Stimulated activated CD8-positive, alpha-beta memory T cell treated with anti-CD3 and anti-CD28 coated beads, Interleukin-7, amount 100 ng/mL, for 48 hours (primary cell): Measurements from ENCODE around the gene MT2A.
"Not testable (repeated sequence)": the region's sequence is repeated elsewhere in the genome, so short reads cannot be mapped to it uniquely, and the experiment has no call there.

Experiments used
- DNase-seq, 2 donors: peaks; one replicate each; pipeline ENCODE4 v3.0.0-alpha.2; 2020; ENCODE audit warnings: low read depth in 1 of 2; ENCODE audit errors: extremely low read depth in 1 of 2

Gene MT2A

DNA sequence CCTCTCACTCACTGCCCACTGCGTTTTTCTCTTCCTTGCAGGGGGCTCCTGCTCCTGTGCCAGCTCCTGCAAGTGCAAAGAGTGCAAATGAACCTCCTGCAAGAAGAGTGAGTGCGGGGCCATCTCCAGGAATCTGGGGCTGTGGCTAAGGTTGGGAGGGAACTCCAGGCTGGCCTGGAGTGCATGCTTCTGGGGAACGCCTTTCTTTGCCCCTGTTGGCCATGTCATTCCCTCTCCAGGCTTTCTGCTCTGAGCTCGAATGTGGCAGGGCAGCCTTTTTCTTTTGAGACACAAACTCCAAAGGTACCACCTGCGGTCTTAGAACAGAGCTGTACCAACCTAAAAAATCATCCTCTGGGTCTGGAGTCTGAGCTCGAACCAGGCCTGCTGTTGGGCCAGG, 9.8 kb downstream of the MT2A start:
- no peak for DNase-seq

DNA sequence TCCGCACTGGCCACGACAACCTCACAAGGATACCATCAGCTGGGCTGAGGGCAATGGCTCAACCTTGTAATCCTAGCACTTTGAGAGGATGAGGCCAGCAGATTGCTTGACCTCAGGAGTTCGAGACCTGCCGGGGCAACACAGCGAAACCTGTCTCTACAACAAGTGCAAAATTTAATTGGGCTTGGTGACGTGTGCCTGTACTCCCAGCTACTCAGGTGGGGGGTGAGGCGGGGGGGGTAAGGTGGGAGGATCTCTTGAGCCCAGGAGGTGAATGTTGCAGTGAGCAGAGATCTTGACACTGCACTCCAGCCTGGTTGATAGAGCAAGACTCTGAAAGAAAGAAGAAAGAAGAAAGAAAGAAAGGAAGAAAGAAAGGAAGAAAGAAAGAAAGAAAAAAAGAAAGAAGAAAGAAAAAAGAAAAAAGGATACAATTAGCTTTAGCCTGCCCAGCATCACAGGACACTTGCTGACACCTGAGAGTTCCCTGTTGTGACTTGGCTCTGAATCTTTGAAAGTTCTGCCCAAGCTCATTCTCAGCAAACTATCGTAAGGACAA, 12.0 kb downstream of the MT2A start:
- no peak for DNase-seq

DNA sequence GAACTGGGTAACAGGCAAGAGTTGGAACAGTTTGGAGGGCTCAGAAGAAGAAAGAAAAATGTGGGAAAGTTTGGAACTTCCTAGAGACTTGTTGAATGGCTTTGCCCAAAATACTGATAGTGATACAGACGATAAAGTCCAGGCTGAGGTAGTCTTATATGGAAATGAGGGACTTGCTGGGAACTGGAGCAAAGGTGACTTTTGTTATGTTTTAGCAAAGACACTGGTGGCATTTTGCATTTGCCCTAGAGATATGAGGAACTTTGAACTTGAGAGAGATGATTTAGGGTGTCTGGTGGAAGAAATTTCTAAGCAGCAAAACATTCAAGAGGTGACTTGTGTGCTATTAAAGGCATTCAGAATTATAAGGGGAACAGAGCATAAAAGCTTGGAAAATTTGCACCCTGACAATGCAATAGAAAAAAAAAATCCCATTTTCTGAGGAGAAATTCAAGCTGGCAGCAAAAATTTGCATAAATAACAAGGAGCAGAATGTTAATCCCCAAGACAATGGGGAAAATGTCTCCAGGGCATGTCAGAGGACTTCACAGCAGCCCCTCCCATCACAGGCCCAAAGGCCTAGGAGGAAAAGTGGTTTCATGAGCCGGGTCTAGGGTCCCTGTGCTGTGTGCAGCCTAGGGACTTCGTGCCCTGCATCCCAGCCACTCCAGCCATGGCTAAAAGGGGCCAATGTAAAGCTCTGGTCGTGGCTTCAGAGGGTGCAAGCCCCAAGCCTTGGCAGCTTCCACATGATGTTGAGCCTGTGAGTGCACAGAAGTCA, 13.5 kb downstream of the MT2A start:
- DNase-seq = not testable (repeated sequence)

DNA sequence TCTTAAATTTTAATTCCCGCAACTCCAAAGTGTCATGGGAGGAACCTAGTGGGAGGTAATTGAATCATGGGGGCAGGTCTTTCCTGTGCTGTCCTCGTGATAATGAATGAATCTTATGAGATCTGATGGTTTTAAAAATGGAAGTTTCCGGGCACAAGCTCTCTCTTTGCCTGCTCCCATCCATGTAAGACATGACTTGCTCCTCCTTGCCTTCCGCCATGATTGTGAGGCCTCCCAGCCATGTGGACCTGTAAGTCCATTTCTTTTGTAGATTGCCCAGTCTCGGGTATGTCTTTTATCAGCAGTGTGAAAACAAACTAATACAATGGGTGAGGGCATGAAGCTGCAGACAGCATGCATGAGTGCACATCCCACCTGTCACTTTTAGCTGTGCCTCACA, 14.8 kb downstream of the MT2A start:
- not testable (repeated sequence) for DNase-seq

DNA sequence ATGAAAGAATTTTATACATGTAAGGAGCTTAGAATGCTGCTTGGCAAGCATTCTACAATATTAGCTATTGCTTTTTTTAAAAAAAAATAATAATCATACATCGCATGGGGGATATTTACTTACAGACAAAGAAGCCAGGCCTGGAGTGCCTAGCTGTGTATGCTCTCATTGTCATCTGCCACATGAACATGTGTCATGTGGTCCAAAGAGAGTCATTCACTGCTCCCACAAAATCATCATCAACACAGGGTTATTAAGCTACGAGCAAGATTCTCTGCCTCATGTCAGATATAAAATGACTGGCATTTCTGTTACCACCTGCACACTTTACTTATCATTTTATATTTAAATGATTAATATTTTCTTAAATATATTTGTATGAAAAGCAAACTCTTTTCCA, 15.3 kb downstream of the MT2A start:
- no peak for DNase-seq

DNA sequence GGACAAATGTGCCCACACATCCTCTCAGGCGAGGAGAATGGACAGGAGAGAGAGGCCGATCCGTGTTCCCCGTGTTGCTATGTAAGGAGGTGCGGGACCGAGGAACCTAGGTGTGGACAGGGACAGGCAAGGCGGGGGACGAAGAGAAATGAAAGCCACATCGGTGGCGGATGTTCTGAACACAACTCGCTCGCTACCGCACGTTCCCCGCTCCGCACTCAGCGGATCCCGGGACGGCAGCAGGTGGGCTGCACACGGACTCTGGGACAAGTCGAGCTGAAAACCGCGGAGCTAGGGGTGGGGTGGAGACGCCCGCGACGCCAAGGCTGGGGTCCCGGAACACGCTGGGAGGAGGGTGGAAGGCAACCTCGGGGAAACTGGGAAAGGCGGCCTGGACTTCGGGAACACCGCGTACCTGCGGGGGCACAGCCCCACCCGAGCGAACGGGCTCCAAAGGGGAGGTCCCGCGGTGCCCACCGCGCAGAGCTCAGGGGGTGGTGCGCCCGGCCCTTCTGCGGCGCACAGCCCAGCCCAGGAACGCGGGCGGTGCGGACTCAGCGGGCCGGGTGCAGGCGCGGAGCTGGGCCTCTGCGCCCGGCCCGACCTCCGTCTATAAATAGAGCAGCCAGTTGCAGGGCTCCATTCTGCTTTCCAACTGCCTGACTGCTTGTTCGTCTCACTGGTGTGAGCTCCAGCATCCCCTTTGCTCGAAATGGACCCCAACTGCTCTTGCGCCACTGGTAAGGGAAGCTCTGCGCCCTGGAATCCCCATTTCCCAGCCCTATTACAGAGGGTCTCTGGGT, 17.0 kb downstream of the MT2A start, which contains the start of gene MT1E:
TSS of gene MT1E (plus strand) at position 642 of the 803 bp plus-strand sequence. CDS start at position 713, 71 bp downstream.
- DNase-seq = peak; percentile 52 to 60

DNA sequence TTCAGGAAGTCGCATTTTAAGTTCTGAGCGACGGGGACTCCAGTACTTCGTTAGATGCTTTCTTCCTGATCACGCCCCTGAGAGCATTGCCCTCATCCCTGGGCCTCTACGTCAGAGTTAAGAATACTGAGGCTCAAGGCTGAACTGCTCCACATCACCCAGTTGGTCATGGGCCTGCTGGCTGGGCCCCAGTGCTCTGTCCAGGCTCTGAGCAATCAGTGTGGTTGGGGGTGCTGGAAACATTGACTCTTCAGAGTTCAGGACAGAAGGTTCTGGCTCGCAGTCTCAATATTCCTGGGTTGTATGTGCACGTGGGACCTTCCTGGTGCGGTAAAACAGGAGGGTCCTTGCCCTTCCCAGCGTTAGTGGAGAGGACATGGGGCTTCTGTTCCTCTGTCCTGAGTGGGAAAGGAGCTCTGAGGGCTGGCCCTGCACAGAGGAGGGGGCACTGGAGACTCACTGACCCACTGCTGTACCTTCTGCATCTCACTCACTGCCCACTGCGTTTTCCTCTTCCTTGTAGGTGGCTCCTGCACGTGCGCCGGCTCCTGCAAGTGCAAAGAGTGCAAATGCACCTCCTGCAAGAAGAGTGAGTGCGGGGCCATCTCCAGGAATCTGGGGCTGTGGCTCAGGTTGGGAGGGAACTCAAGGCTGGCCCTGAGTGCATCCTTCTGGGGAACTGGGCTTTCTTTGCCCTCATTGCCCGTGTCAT, 17.7 kb downstream of the MT2A start:
- DNase-seq = no peak

DNA sequence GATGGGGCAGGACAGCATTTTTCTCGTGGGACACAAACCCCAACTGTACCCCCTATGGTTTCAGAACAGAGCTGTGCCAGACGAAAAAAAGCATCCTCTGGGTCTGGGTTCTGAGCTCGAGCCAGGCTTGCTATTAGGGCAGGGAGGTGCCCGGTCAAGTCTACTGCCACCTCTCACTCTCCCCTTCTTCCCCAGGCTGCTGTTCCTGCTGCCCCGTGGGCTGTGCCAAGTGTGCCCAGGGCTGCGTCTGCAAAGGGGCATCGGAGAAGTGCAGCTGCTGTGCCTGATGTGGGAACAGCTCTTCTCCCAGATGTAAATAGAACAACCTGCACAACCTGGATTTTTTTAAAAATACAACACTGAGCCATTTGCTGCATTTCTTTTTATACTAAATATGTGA, 18.3 kb downstream of the MT2A start:
- DNase-seq = no peak

DNA sequence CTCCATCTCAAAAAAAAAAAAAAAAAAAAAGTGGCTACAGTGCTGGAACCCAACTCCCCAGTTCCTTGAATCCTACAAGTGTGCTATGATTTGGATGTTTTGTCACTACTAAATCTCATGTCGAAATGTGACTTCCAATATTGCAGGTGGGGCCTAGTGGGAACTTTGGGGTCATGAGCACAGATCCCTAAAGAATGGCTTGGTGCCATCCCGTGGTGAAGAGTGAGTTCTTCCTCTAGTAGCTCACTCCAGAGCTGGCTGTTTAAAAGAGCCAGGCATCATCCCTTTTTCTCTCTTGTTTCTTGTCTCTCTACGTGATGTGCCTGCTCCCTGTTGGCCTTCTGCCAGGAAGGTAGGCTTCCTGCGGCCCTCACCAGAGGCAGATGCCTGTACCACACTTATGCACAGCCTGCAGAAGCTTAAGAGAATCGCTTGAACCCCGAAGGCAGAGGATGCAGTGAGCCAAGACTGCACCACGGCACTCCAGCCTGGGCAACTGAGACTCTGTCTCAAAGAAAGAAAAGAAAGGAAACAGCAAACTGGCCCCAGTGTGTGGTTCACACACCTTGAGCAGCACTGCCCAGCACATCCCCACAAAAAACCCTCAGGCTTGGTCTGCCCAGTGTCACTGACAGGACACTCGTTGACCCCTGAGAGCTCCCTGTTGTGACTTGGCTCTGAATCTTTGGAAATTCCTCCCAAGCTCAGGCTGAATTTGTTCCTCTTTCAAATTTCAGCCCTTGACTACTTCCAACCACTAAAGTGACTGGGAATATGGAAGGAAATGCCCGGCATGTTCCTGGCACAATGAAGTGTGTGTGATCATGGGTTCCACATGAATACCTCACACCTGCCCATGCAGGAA, 20.3 kb downstream of the MT2A start:
- no peak for DNase-seq

DNA sequence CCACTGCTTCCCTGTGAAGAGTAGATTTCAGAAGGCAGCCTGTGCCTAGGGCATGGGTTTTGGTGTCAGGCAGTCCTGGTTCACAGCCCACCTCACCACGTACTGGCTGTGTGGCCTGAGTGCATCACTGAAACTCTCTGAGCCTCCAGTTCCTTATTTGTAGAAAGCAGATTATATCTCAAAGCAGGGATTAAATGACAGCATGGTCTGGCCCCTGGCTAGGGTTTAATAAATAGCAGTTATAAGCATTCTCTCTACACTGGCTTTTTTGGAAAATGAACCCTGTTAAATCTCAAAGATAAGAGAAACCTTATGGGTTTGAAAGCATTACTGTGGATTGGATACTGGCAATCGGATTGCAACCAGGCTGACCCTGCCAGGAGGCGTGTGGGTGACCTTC, 21.1 kb downstream of the MT2A start:
- no peak for DNase-seq

DNA sequence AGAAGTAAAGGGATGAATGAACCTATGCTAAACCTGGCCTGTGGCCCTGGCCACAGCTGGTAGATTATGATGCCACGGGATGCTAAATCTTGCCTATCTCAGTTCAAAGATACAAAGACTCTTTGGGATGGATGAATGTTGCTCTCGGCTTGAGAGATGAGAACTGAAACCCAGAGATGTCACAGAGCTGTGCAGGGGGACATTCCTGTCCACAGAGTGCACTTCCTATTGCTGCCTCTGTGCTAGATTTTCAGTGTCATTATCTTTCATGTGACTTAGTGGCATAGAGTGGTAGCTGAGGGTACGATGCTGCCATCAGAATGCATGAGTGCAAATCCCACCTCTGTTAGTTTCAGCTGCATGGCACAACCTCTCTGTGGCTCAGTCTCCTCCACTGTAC, 21.8 kb downstream of the MT2A start:
- DNase-seq = no peak

DNA sequence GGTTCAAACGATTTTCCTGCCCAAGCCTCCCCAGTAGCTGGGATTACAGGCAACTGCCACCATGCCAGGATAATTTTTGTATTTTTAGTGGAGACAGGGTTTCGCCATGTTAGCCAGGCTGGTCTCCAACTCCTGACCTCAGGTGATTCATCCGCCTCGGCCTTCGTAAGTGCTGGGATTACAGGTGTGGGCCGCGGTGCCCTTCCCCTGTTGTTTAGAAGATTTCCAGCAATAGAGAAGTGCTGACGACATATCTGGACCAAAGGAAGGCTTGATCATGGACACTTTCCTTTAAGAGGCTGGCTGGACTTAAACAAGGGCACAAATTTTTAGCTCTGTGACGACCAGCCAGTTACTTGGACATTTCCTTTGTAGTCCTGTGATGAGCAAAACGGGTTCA, 22.8 kb downstream of the MT2A start:
- DNase-seq = no peak

DNA sequence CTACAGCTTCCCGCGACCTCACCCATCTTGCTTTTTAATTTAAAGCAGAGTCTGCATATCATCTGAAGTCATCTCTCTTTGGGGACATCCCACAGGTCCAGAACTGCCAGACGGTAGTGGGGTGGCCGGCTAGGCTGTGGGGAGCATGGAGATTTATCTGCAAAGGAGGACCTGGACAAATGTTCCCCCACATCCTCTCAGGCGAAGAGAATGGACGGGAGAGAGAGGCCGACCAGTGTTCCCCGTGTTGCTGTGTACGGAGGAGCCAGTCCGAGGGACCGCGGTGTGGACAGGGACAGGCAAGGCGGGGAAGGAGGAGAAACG, 23.4 kb downstream of the MT2A start:
- DNase-seq = no peak

DNA sequence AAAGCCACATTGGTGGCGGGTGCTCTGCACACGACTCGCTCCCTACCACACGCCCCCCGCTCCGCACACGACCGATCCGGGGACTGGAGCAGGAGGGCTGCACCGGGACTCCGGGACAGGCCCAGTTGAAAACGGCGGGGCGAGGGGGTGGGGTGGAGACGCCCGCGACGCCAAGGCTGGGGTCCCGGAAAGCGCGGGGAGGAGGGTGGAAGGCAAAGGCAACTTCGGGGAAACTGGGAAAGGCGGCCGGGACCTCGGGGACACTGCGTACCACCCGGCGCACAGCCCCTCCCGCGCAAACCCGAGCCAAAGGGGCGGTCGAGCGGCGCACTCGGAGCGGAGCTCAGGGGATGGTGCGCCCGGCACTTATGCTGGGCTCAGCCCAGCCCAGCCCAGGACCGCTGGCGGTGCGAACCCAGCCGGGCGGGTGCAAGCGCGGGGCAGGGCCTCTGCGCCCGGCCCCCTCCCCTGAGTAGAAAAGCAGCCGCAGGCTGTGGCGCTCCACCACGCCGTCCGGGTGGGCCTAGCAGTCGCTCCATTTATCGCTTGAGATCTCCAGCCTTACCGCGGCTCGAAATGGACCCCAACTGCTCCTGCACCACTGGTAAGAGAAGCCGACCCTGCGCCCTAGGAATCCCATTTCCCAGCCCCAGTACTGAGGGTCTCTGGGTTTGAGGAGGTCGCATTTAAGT, 23.9 kb downstream of the MT2A start, which contains the start of gene MT1M:
TSS of gene MT1M (plus strand) at position 504 of the 692 bp plus-strand sequence. CDS start at position 577, 73 bp downstream.
- DNase-seq = no peak

DNA sequence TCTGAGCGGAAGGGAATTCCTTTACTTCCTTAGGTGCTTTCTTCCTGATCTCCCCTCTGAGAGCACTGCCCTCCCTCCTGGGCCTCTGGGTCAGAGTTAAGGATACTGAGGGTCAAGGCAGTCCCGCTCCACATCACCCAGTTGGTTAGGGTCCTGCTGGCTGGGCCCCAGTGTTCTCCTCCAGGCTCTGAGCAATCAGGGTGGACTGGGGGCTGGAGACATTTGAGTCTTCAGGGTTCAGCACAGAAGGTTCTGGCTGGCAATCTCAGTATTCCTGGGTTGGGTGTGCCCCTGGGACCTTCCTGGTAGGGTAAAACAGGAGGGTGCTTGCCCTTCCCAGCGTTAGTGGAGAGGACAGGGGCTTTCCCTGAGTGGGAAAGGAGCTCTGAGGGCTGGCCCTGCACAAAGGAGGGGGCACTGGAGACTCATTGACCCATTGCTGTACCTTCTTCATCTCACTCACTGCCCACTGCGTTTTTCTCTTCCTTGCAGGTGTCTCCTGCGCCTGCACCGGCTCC, 24.5 kb downstream of the MT2A start:
- DNase-seq = no peak

DNA sequence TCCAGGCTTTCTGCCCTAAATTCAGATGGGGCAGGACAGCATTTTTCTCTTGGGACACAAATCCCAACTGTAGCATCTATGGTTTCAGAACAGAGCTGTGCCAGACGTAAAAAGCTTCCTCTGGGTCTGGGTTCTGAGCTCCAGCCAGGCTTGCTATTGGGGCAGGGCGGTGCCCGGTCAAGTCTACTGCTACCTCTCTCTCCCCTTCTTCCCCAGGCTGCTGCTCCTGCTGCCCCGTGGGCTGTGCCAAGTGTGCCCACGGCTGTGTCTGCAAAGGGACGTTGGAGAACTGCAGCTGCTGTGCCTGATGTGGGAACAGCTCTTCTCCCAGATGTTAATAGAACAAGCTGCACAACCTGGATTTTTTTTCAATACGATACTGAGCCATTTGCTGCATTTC, 25.2 kb downstream of the MT2A start:
- DNase-seq = no peak

DNA sequence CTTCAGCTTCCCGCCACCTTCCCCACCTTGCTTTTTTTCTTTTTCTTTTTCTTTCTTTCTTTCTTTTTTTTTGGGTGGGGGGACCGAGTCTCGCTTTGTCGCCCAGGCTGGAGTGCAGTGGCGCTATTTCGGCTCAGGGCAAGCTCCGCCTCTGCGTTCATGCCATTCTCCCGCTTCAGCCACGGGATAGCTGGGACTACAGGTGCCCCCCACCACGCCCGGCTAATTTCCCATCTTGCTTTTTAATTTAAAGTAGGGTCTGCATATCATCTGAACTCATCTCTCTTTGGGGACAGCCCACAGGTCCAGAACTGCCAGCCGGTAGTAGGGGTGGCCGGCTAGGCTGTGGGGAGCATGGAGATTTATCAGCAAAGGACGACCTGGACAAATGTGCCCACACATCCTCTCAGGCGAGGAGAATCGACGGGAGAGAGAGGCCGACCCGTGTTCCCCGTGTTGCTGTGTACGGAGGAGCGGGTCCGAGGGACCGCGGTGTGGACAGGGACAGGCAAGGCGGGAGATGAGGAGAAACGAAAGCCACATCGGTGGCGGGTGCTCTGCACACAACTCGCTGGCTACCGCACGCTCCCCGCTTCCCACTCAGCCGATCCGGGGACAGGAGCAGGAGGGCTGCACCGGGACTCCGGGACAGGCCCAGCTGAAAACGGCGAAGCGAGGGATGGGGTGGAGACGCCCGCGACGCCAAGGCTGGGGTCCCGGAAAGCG, 26.5 kb downstream of the MT2A start:
- DNase-seq = no peak

DNA sequence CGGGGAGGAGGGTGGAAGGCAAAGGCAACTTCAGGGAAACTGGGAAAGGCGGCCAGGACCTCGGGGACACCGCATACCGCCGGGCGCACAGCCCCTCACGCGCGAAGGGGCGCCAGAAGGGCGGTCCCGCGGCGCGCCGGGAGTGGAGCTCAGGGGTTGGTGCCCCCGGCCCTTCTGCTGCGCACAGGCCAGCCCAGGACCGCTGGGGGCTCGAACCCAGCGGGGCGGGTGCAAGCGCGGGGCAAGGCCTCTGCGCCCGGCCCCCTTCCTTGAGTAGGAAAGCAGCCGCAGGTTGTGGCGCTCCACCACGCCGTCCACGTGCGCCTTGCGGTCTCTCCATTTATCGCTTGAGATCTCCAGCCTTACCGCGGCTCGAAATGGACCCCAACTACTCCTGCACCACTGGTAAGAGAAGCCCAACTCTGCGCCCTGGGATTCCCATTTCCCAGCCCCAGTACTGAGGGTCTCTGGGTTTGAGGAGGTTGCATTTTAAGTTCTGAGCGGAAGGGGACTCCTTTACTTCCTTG, 27.1 kb downstream of the MT2A start:
- no peak for DNase-seq
